Mesenchymal stem cell (in vitro differentiated cells and primary cell): ENCODE results near the gene FBXL17.

Source experiments
- DNase-seq: peaks from one replicate; pipeline ENCODE4 v3.0.0-alpha.2; 2013
- H2AFZ ChIP-seq: one replicate; pipeline ENCODE4 v1.6.1; 2013; ENCODE audit warnings: low read depth, mild to moderate bottlenecking, control low read depth, inconsistent platforms, low read length, moderate library complexity
- H2AK5ac ChIP-seq: 2 replicates; pipeline ENCODE4 v1.6.1; 2013; ENCODE audit warnings: low read length, moderate library complexity, mild to moderate bottlenecking, inconsistent platforms; ENCODE audit not compliant: severe bottlenecking
- H2BK120ac ChIP-seq: one replicate; pipeline ENCODE4 v1.6.1; 2013; ENCODE audit warnings: low read depth, mild to moderate bottlenecking, inconsistent platforms, low read length, moderate library complexity
- H2BK12ac ChIP-seq, 2 experiments: one replicate each; pipeline ENCODE4 v1.6.1; 2013; ENCODE audit warnings: inconsistent platforms in 2 of 2, low read length in 2 of 2, mild to moderate bottlenecking in 2 of 2, moderate library complexity in 2 of 2, control low read depth in 1 of 2
- H2BK15ac ChIP-seq: one replicate; pipeline ENCODE4 v1.6.1; 2013; ENCODE audit warnings: mild to moderate bottlenecking, low read depth, inconsistent platforms; ENCODE audit not compliant: poor library complexity, severe bottlenecking
- H2BK5ac ChIP-seq: 2 replicates; pipeline ENCODE4 v1.6.1; 2013; ENCODE audit warnings: low read depth, mild to moderate bottlenecking, low read length, control low read depth, inconsistent platforms; ENCODE audit not compliant: poor library complexity, severe bottlenecking
- H3K14ac ChIP-seq, 2 experiments: one replicate each; pipeline ENCODE4 v1.6.1; 2013; ENCODE audit warnings: inconsistent platforms in 2 of 2, low read length in 2 of 2, control low read depth in 1 of 2, mild to moderate bottlenecking in 1 of 2, moderate library complexity in 1 of 2
- H3K18ac ChIP-seq, 2 experiments: one replicate each; pipeline ENCODE4 v1.6.1; 2013; ENCODE audit warnings: inconsistent platforms in 2 of 2, low read length in 2 of 2, control low read depth in 1 of 2, low read depth in 1 of 2, mild to moderate bottlenecking in 1 of 2
- H3K23ac ChIP-seq, 2 experiments: one replicate each; pipeline ENCODE4 v1.6.1; 2013; ENCODE audit warnings: inconsistent platforms in 2 of 2, low read length in 2 of 2, mild to moderate bottlenecking in 2 of 2, moderate library complexity in 2 of 2, control low read depth in 1 of 2
- H3K27ac ChIP-seq: 2 replicates; pipeline ENCODE4 v1.5.1; 2013; ENCODE audit warnings: mild to moderate bottlenecking, moderate library complexity, low read length, control low read depth, inconsistent platforms; ENCODE audit not compliant: poor library complexity, severe bottlenecking
- H3K27me3 ChIP-seq, 2 experiments: 2 replicates each; pipeline versions ENCODE4 v1.6.1 to v1.7.0; 2013; ENCODE audit warnings: low read length in 2 of 2, mild to moderate bottlenecking in 2 of 2, moderate library complexity in 2 of 2, control low read depth in 1 of 2, inconsistent platforms in 1 of 2; ENCODE audit not compliant: control insufficient read depth in 1 of 2, insufficient read depth in 1 of 2
- H3K36me3 ChIP-seq, 2 experiments: 2 replicates each; pipeline versions ENCODE4 v1.6.1 to v1.7.0; 2013; ENCODE audit warnings: low read length in 2 of 2, control low read depth in 1 of 2, inconsistent platforms in 1 of 2, low read depth in 1 of 2, mild to moderate bottlenecking in 1 of 2; ENCODE audit not compliant: insufficient read depth in 2 of 2, control insufficient read depth in 1 of 2
- H3K4ac ChIP-seq, 2 experiments: one replicate each; pipeline ENCODE4 v1.6.1; 2013; ENCODE audit warnings: inconsistent platforms in 2 of 2, low read length in 2 of 2, mild to moderate bottlenecking in 2 of 2, moderate library complexity in 2 of 2, control low read depth in 1 of 2, low read depth in 1 of 2
- H3K4me1 ChIP-seq: 2 replicates; pipeline ENCODE4 v1.6.1; 2013; ENCODE audit warnings: low read depth, low read length, control low read depth; ENCODE audit not compliant: control insufficient read depth, insufficient read depth
- H3K4me2 ChIP-seq: 2 replicates; pipeline ENCODE4 v1.6.1; 2013; ENCODE audit warnings: low read length, mild to moderate bottlenecking, inconsistent platforms; ENCODE audit not compliant: poor library complexity, severe bottlenecking
- H3K4me3 ChIP-seq, 2 experiments: 2 replicates each; pipeline versions ENCODE4 v1.5.1 to v1.7.0; 2013; ENCODE audit warnings: low read length in 2 of 2, mild to moderate bottlenecking in 2 of 2, control low read depth in 1 of 2, low read depth in 1 of 2; ENCODE audit not compliant: insufficient read depth in 1 of 2
- H3K79me1 ChIP-seq: replicated peaks from 2 replicates; pipeline ENCODE4 v1.6.1; 2013; ENCODE audit warnings: mild to moderate bottlenecking, control low read depth, low read length, inconsistent platforms; ENCODE audit not compliant: poor library complexity, severe bottlenecking
- H3K9ac ChIP-seq: 2 replicates; pipeline ENCODE4 v1.7.0; 2013; ENCODE audit warnings: mild to moderate bottlenecking, low read length, moderate library complexity
- H3K9me3 ChIP-seq: 2 replicates; pipeline ENCODE4 v1.7.0; 2013; ENCODE audit warnings: mild to moderate bottlenecking, low read length; ENCODE audit not compliant: control insufficient read depth
- H4K8ac ChIP-seq: one replicate; pipeline ENCODE4 v1.6.1; 2013; ENCODE audit warnings: inconsistent platforms, mild to moderate bottlenecking, low read length, moderate library complexity
- H4K91ac ChIP-seq: one replicate; pipeline ENCODE4 v1.6.1; 2013; ENCODE audit warnings: mild to moderate bottlenecking, low read length, inconsistent platforms
- WGBS: methylation state at CpG from one replicate; pipeline ENCODE4 v1.1.7; 2013; ENCODE audit warnings: mixed read lengths; 5-methylcytosine and 5-hydroxymethylcytosine counted together

FBXL17 gene

GRCh38 chr5:107815109-107815508 is 566.8 kb downstream of the FBXL17 start:
- no peak overlapping the region for H3K4ac ChIP-seq
- H3K4me1 ChIP-seq, result peaks cover 11% of the 10 kb centered on the region
- peak overlapping the region; percentile 2 for H4K91ac ChIP-seq
- no peaks in the 10 kb centered on the region for H3K36me3 ChIP-seq
- H2BK120ac ChIP-seq, result no peak overlapping the region
- no peaks in the 10 kb centered on the region for H3K9me3 ChIP-seq
- H2AFZ ChIP-seq, result no peak overlapping the region
- no peak overlapping the region for H3K23ac ChIP-seq
- H2BK5ac ChIP-seq, result no peak overlapping the region
- H3K27ac ChIP-seq, result no peak overlapping the region
- peak overlapping the region; percentile 63 for H2BK15ac ChIP-seq
- H3K27me3 ChIP-seq, result no peaks in the 10 kb centered on the region
- no peak overlapping the region for H3K4me3 ChIP-seq
- H3K4me2 ChIP-seq, result no peak overlapping the region
- WGBS, result 92% methylated on average over 10 of the region's 10 CpGs
- no peak overlapping the region for H3K9ac ChIP-seq
- H3K79me1 ChIP-seq, result no peaks in the 10 kb centered on the region
- peak overlapping the region in 1 of 2 experiments; percentile 3 for H2BK12ac ChIP-seq
- H3K18ac ChIP-seq, result no peak overlapping the region
- no peak overlapping the region for H4K8ac ChIP-seq
- no peak for DNase-seq
- H3K14ac ChIP-seq, result no peak overlapping the region
- no peak overlapping the region for H2AK5ac ChIP-seq

DNA sequence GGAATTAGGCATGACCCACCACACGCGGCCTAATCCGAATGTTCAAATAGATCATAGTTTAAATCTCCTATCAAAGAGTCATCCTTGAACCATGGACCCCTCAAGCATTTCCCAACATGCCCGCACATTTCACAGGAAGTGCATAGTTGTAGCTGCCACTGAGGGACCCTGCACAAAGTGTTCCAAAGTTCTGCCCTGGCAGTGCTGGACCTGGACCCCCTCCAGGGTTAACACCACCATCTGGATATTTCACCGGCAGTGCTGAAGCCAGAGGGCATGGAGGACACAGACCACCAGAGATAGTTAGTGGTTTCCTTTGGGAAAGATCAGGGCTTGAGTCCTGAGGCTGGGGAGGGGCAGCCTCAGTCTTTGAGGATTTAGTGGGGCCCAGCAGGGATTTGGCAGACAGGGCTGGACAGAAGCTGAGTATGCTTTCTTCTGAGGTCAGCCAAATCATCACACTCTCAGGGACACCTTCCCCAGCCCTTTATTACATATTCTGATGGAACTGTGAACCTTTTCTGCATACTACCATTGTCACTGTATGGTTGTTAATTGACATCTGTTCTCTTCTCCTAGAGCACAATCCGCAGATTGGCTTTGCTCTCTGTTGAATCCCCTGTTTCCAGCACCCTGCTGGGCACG is 567.6 kb downstream of the FBXL17 start:
- Histone ChIP-seq H3K9ac (no peak overlapping the region), H3K4me1 (peaks cover 14% of the 10 kb centered on the region), H3K23ac (no peak overlapping the region), H2AFZ (no peak overlapping the region), H2AK5ac (peak overlapping the region; percentile 34), H3K18ac (no peak overlapping the region), H2BK5ac (no peak overlapping the region), H2BK15ac (no peak overlapping the region), H2BK12ac (no peak overlapping the region), H3K4me2 (no peak overlapping the region), H3K27me3 (no peaks in the 10 kb centered on the region), H3K79me1 (no peaks in the 10 kb centered on the region), H3K27ac (no peak overlapping the region), H3K4ac (no peak overlapping the region), H3K14ac (no peak overlapping the region), H3K36me3 (no peaks in the 10 kb centered on the region), H3K9me3 (no peaks in the 10 kb centered on the region), H4K8ac (no peak overlapping the region), H4K91ac (no peak overlapping the region), H2BK120ac (no peak overlapping the region), H3K4me3 (no peak overlapping the region)
- DNase-seq, result no peak
- WGBS, result 89% methylated on average over 5 of the region's 7 CpGs

DNA sequence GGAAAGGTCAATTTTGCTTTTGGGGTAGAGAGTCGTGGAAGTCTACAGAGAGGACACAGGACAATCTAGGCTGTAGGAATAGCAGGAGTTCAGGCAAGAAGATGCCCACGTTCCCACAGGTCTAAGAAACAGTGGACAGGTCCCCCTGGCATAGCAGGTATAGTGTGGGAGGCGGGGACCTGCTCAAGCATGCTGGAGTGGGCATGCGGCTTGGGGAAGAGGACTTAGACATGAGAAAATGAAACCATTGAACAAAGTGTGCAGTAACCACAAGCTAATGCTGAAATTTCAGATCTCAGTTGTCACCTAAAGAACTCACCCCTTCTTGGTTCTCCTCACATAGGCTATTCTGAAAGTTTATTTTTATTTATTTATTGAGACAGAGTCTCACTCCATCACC is 568.3 kb downstream of the FBXL17 start:
- H2AK5ac ChIP-seq, result peak overlapping the region; percentile 79

GRCh38 chr5:107812570-107813141 is 569.2 kb downstream of the FBXL17 start:
- Histone ChIP-seq H3K4me3 (no peak overlapping the region), H3K4ac (no peak overlapping the region), H2BK12ac (peak overlapping the region in 1 of 2 experiments; percentile 4), H3K9me3 (no peaks in the 10 kb centered on the region), H2AK5ac (peak overlapping the region; percentile 64), H4K8ac (peak overlapping the region; percentile 61), H2BK5ac (no peak overlapping the region), H3K36me3 (no peaks in the 10 kb centered on the region), H2BK15ac (no peak overlapping the region), H3K27me3 (no peaks in the 10 kb centered on the region), H3K27ac (peak overlapping the region; percentile 43), H3K4me2 (no peak overlapping the region), H2BK120ac (peak overlapping the region; percentile 64), H3K4me1 (peaks cover 23% of the 10 kb centered on the region), H3K79me1 (no peaks in the 10 kb centered on the region), H3K23ac (no peak overlapping the region), H3K9ac (no peak overlapping the region), H3K14ac (no peak overlapping the region), H3K18ac (peak overlapping the region; percentile 40 to 67), H2AFZ (no peak overlapping the region), H4K91ac (no peak overlapping the region)
- 53% methylated on average over 8 of the region's 8 CpGs for WGBS
- DNase-seq, result peak; percentile 80

More for the DNA sequence above, 568.3 kb downstream of the FBXL17 start:
- H3K36me3 ChIP-seq, result no peaks in the 10 kb centered on the region
- WGBS, result 94% methylated on average over 4 of the region's 4 CpGs
- H4K8ac ChIP-seq, result no peak overlapping the region
- no peak overlapping the region for H3K18ac ChIP-seq
- H3K4me1 ChIP-seq, result peaks cover 19% of the 10 kb centered on the region
- no peak overlapping the region for H2BK120ac ChIP-seq
- H3K23ac ChIP-seq, result no peak overlapping the region
- peak overlapping the region in 1 of 2 experiments; percentile 75 for H2BK12ac ChIP-seq
- H3K9me3 ChIP-seq, result no peaks in the 10 kb centered on the region
- H3K27me3 ChIP-seq, result no peaks in the 10 kb centered on the region
- peak overlapping the region in 1 of 2 experiments; percentile 37 for H3K4ac ChIP-seq
- no peaks in the 10 kb centered on the region for H3K79me1 ChIP-seq
- no peak overlapping the region for H2BK5ac ChIP-seq
- H3K4me3 ChIP-seq, result no peak overlapping the region
- H3K9ac ChIP-seq, result no peak overlapping the region
- H3K4me2 ChIP-seq, result no peak overlapping the region
- no peak overlapping the region for H3K27ac ChIP-seq
- no peak overlapping the region for H4K91ac ChIP-seq
- peak overlapping the region in 1 of 2 experiments; percentile 45 for H3K14ac ChIP-seq
- H2BK15ac ChIP-seq, result peak overlapping the region; percentile 26
- H2AFZ ChIP-seq, result no peak overlapping the region
- DNase-seq, result no peak
